Endothelial cell of umbilical vein (primary cell): Measurements from ENCODE around the gene VIPR1. TPM values are rescaled to one million over a fixed set of nuclear protein-coding genes. Genes with fewer than 3 reads are reported as not detected.

Source experiments
- BruUV-seq: library from RNA; stranded (reverse); fragments of 400-500 nt; replicated peaks from 2 replicates; lab custom pipeline; 2021; lab: Mats Ljungman, UMichigan
- CTCF ChIA-PET: fragments of 300-600, 350-600 bp; sonication (Branson Sonifier 250); formaldehyde crosslinking; loops from one replicate; lab custom pipeline; 2021; ENCODE audit warnings: antibody characterized with exemption, inconsistent platforms; lab: Charles Lee
- POLR2A ChIA-PET: fragments of 300-600, 350-600 bp; sonication (Branson Sonifier 250); formaldehyde crosslinking; loops from one replicate; lab custom pipeline; 2021; ENCODE audit warnings: antibody characterized with exemption, inconsistent platforms; lab: Charles Lee
- DNase-seq: peaks from one replicate; pipeline ENCODE4 v3.0.0-alpha.2; 2011; ENCODE audit warnings: low read depth, low spot score
- FAIRE-seq: peaks from 2 replicates; lab custom pipeline; 2011; peaks lifted over from hg19 to GRCh38; lab: Jason Lieb, UNC
- H2AFZ ChIP-seq: 2 replicates; pipeline ENCODE4 v1.6.0; 2012; ENCODE audit warnings: low read depth, low read length, control low read depth, inconsistent platforms
- H3K27ac ChIP-seq: 2 replicates; pipeline ENCODE4 v1.5.1; 2011; ENCODE audit warnings: low read depth, mild to moderate bottlenecking, control low read depth, low read length, moderate library complexity; ENCODE audit not compliant: insufficient read depth
- H3K27me3 ChIP-seq, 2 experiments: 2 replicates each; pipeline versions ENCODE4 v1.6.0 to v1.6.1; 2011; ENCODE audit warnings: low read length in 2 of 2, mixed read lengths in 1 of 2; ENCODE audit not compliant: control insufficient read depth in 2 of 2, insufficient read depth in 2 of 2
- H3K36me3 ChIP-seq, 2 experiments: 2 replicates in 1 of 2; 3 replicates in 1 of 2; pipeline ENCODE4 v1.5.1; 2011; ENCODE audit warnings: low read length in 2 of 2, mild to moderate bottlenecking in 1 of 2, moderate library complexity in 1 of 2; ENCODE audit not compliant: control insufficient read depth in 2 of 2, insufficient read depth in 2 of 2; ENCODE audit errors: extremely low read depth in 1 of 2
- H3K4me1 ChIP-seq: 3 replicates; pipeline ENCODE4 v1.5.1; 2011; ENCODE audit warnings: mild to moderate bottlenecking, low read length; ENCODE audit not compliant: control insufficient read depth, insufficient read depth; ENCODE audit errors: extremely low read depth
- H3K4me2 ChIP-seq: 2 replicates; pipeline ENCODE4 v1.6.1; 2011; ENCODE audit warnings: low read length, control low read depth, mixed read lengths; ENCODE audit not compliant: insufficient read depth
- H3K4me3 ChIP-seq, 3 experiments: fragments of 200-600 bp in 1 of 3; sonication (generic), shearing (Covaris generic) in 1 of 3; replicated peaks in 1 of 3; 2 replicates each; pipeline ENCODE4 v1.5.1; 2011 to 2016; ENCODE audit warnings: control low read depth in 3 of 3, low read length in 3 of 3, mild to moderate bottlenecking in 2 of 3, inconsistent platforms in 1 of 3, low read depth in 1 of 3, moderate library complexity in 1 of 3; ENCODE audit not compliant: insufficient read depth in 1 of 3
- H3K79me2 ChIP-seq: 2 replicates; pipeline ENCODE4 v1.6.0; 2012; ENCODE audit warnings: low read length, inconsistent platforms; ENCODE audit not compliant: control insufficient read depth, insufficient read depth
- H3K9ac ChIP-seq: replicated peaks from 2 replicates; pipeline ENCODE3; 2011; ENCODE audit warnings: low read length, control low read depth; ENCODE audit not compliant: insufficient read depth; ENCODE audit errors: extremely low read depth
- H3K9me1 ChIP-seq: replicated peaks from 3 replicates; pipeline ENCODE4 v1.6.0; 2011; ENCODE audit warnings: mild to moderate bottlenecking, low read length; ENCODE audit not compliant: control insufficient read depth, insufficient read depth; ENCODE audit errors: extremely low read depth
- H3K9me3 ChIP-seq: replicated peaks from 2 replicates; pipeline ENCODE4 v1.5.1; 2012; ENCODE audit warnings: low read length, inconsistent platforms; ENCODE audit not compliant: control insufficient read depth, insufficient read depth
- H4K20me1 ChIP-seq: replicated peaks from 2 replicates; pipeline ENCODE3; 2011; ENCODE audit warnings: mild to moderate bottlenecking, low read length; ENCODE audit not compliant: control insufficient read depth, insufficient read depth; ENCODE audit errors: extremely low read depth
- EZH2 ChIP-seq: IDR thresholded peaks from 2 replicates; pipeline ENCODE4 v1.6.1; 2012; ENCODE audit warnings: borderline replicate concordance, low read depth, mild to moderate bottlenecking, moderate library complexity, low read length, inconsistent platforms; ENCODE audit not compliant: severe bottlenecking
- FOS ChIP-seq: IDR thresholded peaks from 2 replicates; pipeline ENCODE4 v1.6.1; 2011; ENCODE audit warnings: mild to moderate bottlenecking, low read length, moderate library complexity, borderline replicate concordance; ENCODE audit not compliant: insufficient read depth
- GATA2 ChIP-seq: IDR thresholded peaks from 2 replicates; pipeline ENCODE4 v1.7.0; 2011; ENCODE audit warnings: low read depth, mild to moderate bottlenecking, moderate library complexity, mixed read lengths, low read length; ENCODE audit not compliant: insufficient read length, insufficient read depth
- JUN ChIP-seq: IDR thresholded peaks from 2 replicates; pipeline ENCODE4 v1.6.1; 2011; ENCODE audit warnings: borderline replicate concordance, low read depth; ENCODE audit not compliant: insufficient read length, insufficient read depth
- MAX ChIP-seq: IDR thresholded peaks from 2 replicates; pipeline ENCODE4 v1.6.1; 2011; ENCODE audit not compliant: insufficient read depth, insufficient read length
- MYC ChIP-seq: IDR thresholded peaks from one replicate; pipeline ENCODE4 v1.6.1; 2011; ENCODE audit warnings: mild to moderate bottlenecking, low read depth, low read length
- POLR2A ChIP-seq: IDR thresholded peaks from 2 replicates; pipeline ENCODE4 v1.6.1; 2012; ENCODE audit warnings: low read depth, mild to moderate bottlenecking, control low read depth, low read length
- POLR2AphosphoS5 ChIP-seq: IDR thresholded peaks from 2 replicates; pipeline ENCODE4 v1.6.1; 2012; ENCODE audit warnings: low read depth, mild to moderate bottlenecking, control low read depth, low read length, moderate library complexity; ENCODE audit not compliant: insufficient read depth
- dilution Hi-C: fragments of 300-500 bp; cut with MboI; formaldehyde crosslinking; loops from one replicate; pipeline ENCODE4 v1.15.0; 2019; ENCODE audit warnings: low sequenced_read_pairs; ENCODE audit not compliant: extremely low pct_ligation_motif_present
- intact Hi-C: fragments of 100-400 bp; cut with micrococcal nuclease; formaldehyde crosslinking; loops from one replicate; pipeline ENCODE4 v1.10.0; 2022
- polyA plus RNA-seq, 4 experiments: library from polyadenylated mRNA; depleted of rRNA in 3 of 4; stranded (reverse) in 3 of 4; unstranded in 1 of 4; fragments of >200 nt; gene quantifications; 2 replicates each; pipeline versions ENCODE4 v1.2.1 to v1.2.3, GENCODE V29; 2011 to 2012; ENCODE audit warnings: missing spikeins in 1 of 4
- total RNA-seq: library from RNA; stranded (reverse); gene quantifications from 2 replicates; pipeline ENCODE4 v1.2.3, GENCODE V29; 2021
- TF ChIP-seq, protein P1 (sequence below), 2 donors: IDR thresholded peaks; 1 replicate in 1 of 2; 2 replicates in 1 of 2; pipeline ENCODE4 v1.5.1; 2011; ENCODE audit warnings: low read length in 2 of 2, mild to moderate bottlenecking in 2 of 2, moderate library complexity in 2 of 2, control low read depth in 1 of 2, inconsistent platforms in 1 of 2, low read depth in 1 of 2; ENCODE audit not compliant: insufficient read depth in 1 of 2; ENCODE audit errors: extremely low read depth in 1 of 2

Gene VIPR1
- total and polyA plus RNA-seq, 2 donors (not counting 3 experiments of a cell fraction or from before 2014, with no cell fraction given), result 3.8 to 4.7 TPM

DNA sequence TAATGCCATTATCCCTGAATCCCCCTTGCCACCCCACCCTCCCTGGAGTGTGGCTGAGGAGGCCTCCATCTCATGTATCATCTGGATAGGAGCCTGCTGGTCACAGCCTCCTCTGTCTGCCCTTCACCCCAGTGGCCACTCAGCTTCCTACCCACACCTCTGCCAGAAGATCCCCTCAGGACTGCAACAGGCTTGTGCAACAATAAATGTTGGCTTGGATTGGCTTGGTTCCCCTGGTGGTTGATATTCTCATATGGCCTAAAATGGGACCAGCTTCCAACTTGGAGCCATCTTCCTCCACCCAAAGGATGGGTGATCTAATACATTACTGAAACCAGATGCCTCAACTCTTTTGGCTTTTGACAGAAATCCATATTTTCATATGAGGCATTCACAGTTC lies 34.9 kb downstream of the VIPR1 start:
- DNase-seq, result no peak
- H3K9me1 ChIP-seq, result no peaks in the 10 kb centered on the region
- intact Hi-C loops (no loop called here), dilution Hi-C loops (no loop called here)
- ChIA-PET POLR2A (no interaction called here), CTCF (interaction anchor here (1.1 to 5.0 kb wide), 11 partner anchors 9 to 307 kb away, joined by 3 to 61 read pairs (median 7); partner anchors contain the start of gene VIPR1)
- H3K27ac ChIP-seq, result no peak overlapping the region
- H2AFZ ChIP-seq, result no peak overlapping the region
- BruUV-seq, result no TSS peak
- no peak overlapping the region for H3K4me3 ChIP-seq
- FAIRE-seq, result no peak
- no peaks in the 10 kb centered on the region for H3K9me3 ChIP-seq
- TF ChIP-seq GATA2 (no peak), EZH2 (no peak), JUN (no peak), POLR2A (no peak), MYC (no peak), MAX (no peak), POLR2AphosphoS5 (no peak), FOS (no peak)
- TF ChIP-seq, protein P1, sequence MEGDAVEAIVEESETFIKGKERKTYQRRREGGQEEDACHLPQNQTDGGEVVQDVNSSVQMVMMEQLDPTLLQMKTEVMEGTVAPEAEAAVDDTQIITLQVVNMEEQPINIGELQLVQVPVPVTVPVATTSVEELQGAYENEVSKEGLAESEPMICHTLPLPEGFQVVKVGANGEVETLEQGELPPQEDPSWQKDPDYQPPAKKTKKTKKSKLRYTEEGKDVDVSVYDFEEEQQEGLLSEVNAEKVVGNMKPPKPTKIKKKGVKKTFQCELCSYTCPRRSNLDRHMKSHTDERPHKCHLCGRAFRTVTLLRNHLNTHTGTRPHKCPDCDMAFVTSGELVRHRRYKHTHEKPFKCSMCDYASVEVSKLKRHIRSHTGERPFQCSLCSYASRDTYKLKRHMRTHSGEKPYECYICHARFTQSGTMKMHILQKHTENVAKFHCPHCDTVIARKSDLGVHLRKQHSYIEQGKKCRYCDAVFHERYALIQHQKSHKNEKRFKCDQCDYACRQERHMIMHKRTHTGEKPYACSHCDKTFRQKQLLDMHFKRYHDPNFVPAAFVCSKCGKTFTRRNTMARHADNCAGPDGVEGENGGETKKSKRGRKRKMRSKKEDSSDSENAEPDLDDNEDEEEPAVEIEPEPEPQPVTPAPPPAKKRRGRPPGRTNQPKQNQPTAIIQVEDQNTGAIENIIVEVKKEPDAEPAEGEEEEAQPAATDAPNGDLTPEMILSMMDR (IDR thresholded peaks at IDR 0.05; ENCODE audit: extremely low read depth in 1 of 2, insufficient read depth in 1 of 2, low read depth in 1 of 2, low read length in 2 of 2), result no peak
- H4K20me1 ChIP-seq, result no peaks in the 10 kb centered on the region
- H3K4me2 ChIP-seq, result no peak overlapping the region
- H3K27me3 ChIP-seq, result no peaks in the 10 kb centered on the region
- no peaks in the 10 kb centered on the region for H3K4me1 ChIP-seq
- no peak overlapping the region for H3K9ac ChIP-seq
- no peaks in the 10 kb centered on the region for H3K36me3 ChIP-seq
- no peaks in the 10 kb centered on the region for H3K79me2 ChIP-seq
